Measurements from ENCODE around the gene PKDCC. TPM values are rescaled to one million over a fixed set of nuclear protein-coding genes. Genes with fewer than 3 reads are reported as not detected.
A peak's percentile ranks its signal among the peaks of the same experiment; 100 is the strongest.

PKDCC gene
- total RNA-seq, 1 experiment from 2014 or later, result 82.2 TPM

DNA sequence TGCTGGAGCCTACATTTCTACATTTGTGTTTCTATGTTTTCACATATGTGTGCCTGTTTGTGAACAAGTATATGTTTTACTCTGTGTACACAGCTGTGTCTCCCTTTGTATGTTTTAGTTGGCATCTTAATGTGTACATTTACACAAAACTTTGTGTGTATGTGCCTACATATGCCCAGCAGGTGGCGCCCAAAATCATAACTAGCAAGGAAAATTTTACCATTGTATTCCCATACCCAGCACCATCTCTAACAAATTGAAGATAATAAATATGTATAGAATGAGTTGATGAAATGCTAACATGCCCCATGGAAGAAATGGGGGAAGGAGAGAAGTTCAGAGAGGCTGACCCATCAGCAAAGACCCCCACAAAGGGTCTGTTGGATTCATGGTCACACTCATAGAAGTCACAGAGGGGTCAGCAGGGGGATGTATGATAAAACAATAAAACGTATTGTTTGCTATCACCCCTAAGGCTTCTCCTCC lies 48.1 kb downstream of the PKDCC start:
- no peaks in the 10 kb centered on the region for H3K27me3 ChIP-seq (replicated peaks; ENCODE audit: insufficient read depth, low read depth, low read length, poor library complexity)
- POLR2A ChIA-PET (ENCODE audit: low non-redundant PET), result no interaction called here
- intact Hi-C loops (cut with micrococcal nuclease; ENCODE audit: unreplicated experiment), result loop anchor here (1.0 to 2.0 kb wide), 4 partner anchors 75 to 232 kb away; no protein-coding TSS in a partner anchor
- H3K9me3 ChIP-seq (ENCODE audit: low read depth, low read length, poor library complexity, severe bottlenecking), result no peaks in the 10 kb centered on the region
- H3K4me1 ChIP-seq (ENCODE audit: insufficient read depth, low read length, poor library complexity, severe bottlenecking), result peaks cover 7% of the 10 kb centered on the region
- no peaks in the 10 kb centered on the region for H3K36me3 ChIP-seq (ENCODE audit: insufficient read depth, low read length, poor library complexity, severe bottlenecking)
- H3K4me3 ChIP-seq (ENCODE audit: low read depth, low read length, poor library complexity, severe bottlenecking), result no peak overlapping the region
- BruUV-seq (replicated peaks), result no TSS peak
- no peak for TF ChIP-seq EZH2 (IDR thresholded peaks at IDR 0.05; ENCODE audit: borderline replicate concordance, low read depth, low read length, poor library complexity, severe bottlenecking)
- TF ChIP-seq, protein P1, sequence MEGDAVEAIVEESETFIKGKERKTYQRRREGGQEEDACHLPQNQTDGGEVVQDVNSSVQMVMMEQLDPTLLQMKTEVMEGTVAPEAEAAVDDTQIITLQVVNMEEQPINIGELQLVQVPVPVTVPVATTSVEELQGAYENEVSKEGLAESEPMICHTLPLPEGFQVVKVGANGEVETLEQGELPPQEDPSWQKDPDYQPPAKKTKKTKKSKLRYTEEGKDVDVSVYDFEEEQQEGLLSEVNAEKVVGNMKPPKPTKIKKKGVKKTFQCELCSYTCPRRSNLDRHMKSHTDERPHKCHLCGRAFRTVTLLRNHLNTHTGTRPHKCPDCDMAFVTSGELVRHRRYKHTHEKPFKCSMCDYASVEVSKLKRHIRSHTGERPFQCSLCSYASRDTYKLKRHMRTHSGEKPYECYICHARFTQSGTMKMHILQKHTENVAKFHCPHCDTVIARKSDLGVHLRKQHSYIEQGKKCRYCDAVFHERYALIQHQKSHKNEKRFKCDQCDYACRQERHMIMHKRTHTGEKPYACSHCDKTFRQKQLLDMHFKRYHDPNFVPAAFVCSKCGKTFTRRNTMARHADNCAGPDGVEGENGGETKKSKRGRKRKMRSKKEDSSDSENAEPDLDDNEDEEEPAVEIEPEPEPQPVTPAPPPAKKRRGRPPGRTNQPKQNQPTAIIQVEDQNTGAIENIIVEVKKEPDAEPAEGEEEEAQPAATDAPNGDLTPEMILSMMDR (conservative IDR thresholded peaks at IDR 0.05; ENCODE audit: low read depth, low read length), result peak; percentile 90
- peak; percentile 87 for DNase-seq (ENCODE audit: low spot score)
- no peak overlapping the region for H3K27ac ChIP-seq (ENCODE audit: low read depth, low read length, poor library complexity, severe bottlenecking)
- CTCF ChIA-PET, result interaction anchor here (0.8 to 2.9 kb wide), 2 partner anchors 142 to 233 kb away, joined by 3 to 15 read pairs; no protein-coding TSS in a partner anchor

DNA sequence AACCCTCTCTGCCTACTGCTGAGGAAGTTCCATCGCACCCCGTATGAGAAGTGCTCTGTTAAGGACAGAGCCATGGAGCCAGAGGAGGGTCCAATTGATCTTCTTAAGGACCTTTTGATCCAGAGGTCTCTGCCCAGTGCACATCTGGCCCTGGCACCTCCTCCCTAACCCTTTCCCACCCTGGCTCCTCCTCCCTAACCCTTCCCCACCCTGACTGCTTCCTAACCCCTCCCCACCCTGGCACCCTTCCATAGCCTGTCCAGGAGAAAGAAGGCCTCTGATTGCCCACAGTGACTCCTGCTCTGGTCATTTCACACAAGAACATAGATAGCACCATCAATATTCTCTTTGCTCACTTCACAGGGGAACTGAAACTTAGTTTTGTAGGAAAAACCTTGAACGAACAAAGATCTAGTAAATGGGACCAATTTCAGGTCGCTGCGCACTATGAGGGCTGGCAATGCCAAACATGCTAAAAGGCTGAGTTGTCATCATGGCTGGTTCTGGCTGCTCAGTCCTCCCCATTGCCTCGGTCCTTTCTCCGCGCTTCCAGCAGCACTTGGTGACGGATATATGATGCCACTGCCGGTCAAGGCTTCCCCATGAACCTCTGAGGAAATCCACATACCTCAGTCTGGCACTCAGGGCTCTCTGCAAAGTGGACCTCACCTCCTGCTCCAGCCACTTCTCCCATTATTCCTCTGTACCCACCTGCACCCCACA lies 49.2 kb downstream of the PKDCC start:
- H3K4me1 ChIP-seq (ENCODE audit: insufficient read depth, low read length, poor library complexity, severe bottlenecking), result peaks cover 17% of the 10 kb centered on the region
- no peak for DNase-seq (ENCODE audit: low spot score)
- ChIA-PET POLR2A (ENCODE audit: low non-redundant PET) (no interaction called here), CTCF (interaction anchor here (0.6 to 2.9 kb wide), 3 partner anchors 141 to 232 kb away, joined by 3 to 15 read pairs (median 9); no protein-coding TSS in a partner anchor)
- no peaks in the 10 kb centered on the region for H3K36me3 ChIP-seq (ENCODE audit: insufficient read depth, low read length, poor library complexity, severe bottlenecking)
- no peak overlapping the region for H3K4me3 ChIP-seq (ENCODE audit: low read depth, low read length, poor library complexity, severe bottlenecking)
- TF ChIP-seq EZH2 (IDR thresholded peaks at IDR 0.05; ENCODE audit: borderline replicate concordance, low read depth, low read length, poor library complexity, severe bottlenecking), result no peak
- TF ChIP-seq, protein P1 (conservative IDR thresholded peaks at IDR 0.05; ENCODE audit: low read depth, low read length), result no peak
- no TSS peak for BruUV-seq (replicated peaks)
- intact Hi-C loops (cut with micrococcal nuclease; ENCODE audit: unreplicated experiment), result loop anchor here (1.0 to 2.0 kb wide), 4 partner anchors 74 to 231 kb away; no protein-coding TSS in a partner anchor
- H3K27ac ChIP-seq (ENCODE audit: low read depth, low read length, poor library complexity, severe bottlenecking), result no peak overlapping the region
- no peaks in the 10 kb centered on the region for H3K27me3 ChIP-seq (replicated peaks; ENCODE audit: insufficient read depth, low read depth, low read length, poor library complexity)
- H3K9me3 ChIP-seq (ENCODE audit: low read depth, low read length, poor library complexity, severe bottlenecking), result no peaks in the 10 kb centered on the region

DNA sequence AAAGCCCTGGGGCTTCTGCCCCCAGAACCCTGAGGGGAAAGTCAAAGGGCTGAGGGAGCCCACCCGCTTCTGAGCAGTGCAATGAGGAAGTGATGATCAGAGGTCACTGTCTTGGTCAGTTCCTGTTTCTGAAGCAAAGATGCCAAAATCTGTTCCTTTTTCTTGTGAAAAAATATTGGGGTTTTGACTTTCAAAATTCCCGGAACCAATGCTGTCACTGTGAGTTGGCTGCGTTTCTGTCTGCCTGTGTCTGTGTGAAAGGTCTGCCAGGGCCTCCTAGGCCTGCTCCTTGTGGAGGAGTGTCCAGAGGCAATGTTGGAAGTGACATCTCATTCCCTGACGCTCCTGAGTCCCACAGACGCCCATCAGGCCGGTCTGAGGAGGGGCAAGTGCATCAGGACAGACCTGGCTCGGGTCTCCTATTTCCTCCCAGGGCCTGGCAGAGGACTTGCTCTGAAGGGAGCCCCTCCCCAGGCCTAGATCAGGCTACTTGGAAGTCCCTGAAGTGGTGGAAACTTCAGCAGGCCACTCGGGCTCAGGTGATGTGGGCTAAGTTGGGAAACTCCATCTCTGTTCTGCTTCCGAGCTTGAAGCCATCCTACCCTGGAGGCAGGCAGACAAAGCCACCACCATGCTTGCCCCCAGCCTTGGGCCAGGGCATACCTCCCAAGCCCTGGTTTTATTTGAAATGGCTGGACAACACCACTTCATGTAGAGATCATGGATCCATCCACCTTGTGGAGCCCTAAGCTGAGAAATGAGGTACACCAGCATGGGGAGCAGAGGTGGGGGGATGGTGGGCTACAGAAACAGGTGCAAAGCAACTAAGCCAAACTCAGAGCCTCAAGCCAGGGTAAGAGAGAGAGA lies 51.0 kb downstream of the PKDCC start:
- peaks cover 20% of the 10 kb centered on the region for H3K4me1 ChIP-seq (ENCODE audit: insufficient read depth, low read length, poor library complexity, severe bottlenecking)
- H3K27ac ChIP-seq (ENCODE audit: low read depth, low read length, poor library complexity, severe bottlenecking), result no peak overlapping the region
- POLR2A ChIA-PET (ENCODE audit: low non-redundant PET), result interaction anchor here (0.5 to 0.6 kb wide), 2 partner anchors 115 to 198 kb away, joined by 3 to 4 read pairs; no protein-coding TSS in a partner anchor
- no peak for DNase-seq (ENCODE audit: low spot score)
- H3K9me3 ChIP-seq (ENCODE audit: low read depth, low read length, poor library complexity, severe bottlenecking), result no peaks in the 10 kb centered on the region
- intact Hi-C loops (cut with micrococcal nuclease; ENCODE audit: unreplicated experiment), result no loop called here
- BruUV-seq (replicated peaks), result no TSS peak
- H3K4me3 ChIP-seq (ENCODE audit: low read depth, low read length, poor library complexity, severe bottlenecking), result no peak overlapping the region
- TF ChIP-seq, protein P1 (conservative IDR thresholded peaks at IDR 0.05; ENCODE audit: low read depth, low read length), result no peak
- no peak for TF ChIP-seq EZH2 (IDR thresholded peaks at IDR 0.05; ENCODE audit: borderline replicate concordance, low read depth, low read length, poor library complexity, severe bottlenecking)
- CTCF ChIA-PET, result no interaction called here
- H3K36me3 ChIP-seq (ENCODE audit: insufficient read depth, low read length, poor library complexity, severe bottlenecking), result no peaks in the 10 kb centered on the region
- H3K27me3 ChIP-seq (replicated peaks; ENCODE audit: insufficient read depth, low read depth, low read length, poor library complexity), result no peaks in the 10 kb centered on the region
